Subcutaneous preadipocyte (primary cell): Measurements from ENCODE around the gene CCNB1. TPM values are rescaled to one million over a fixed set of nuclear protein-coding genes. Genes with fewer than 3 reads are reported as not detected.

ENCODE experiments used
- small RNA-seq: library from RNA; depleted of rRNA; stranded (forward); fragments of <200 nt; gene quantifications from one replicate; pipeline ENCODE3, GENCODE V24; 2012
- total RNA-seq: library from RNA; depleted of rRNA; stranded (reverse); fragments of >200 nt; gene quantifications from 2 replicates; pipeline ENCODE4 v1.2.3, GENCODE V29; 2012

Gene CCNB1
- total RNA-seq = 156 and 204 TPM in 2 replicates

GRCh38 chr5:69166686-69167492 is at the start of gene CCNB1:
CCNB1 (plus strand) TSS chr5:69167150; CDS start chr5:69167263, 113 bp downstream.

GRCh38 chr5:69189162-69190086 is 22.5 kb downstream of the CCNB1 start, which contains the start of gene CENPH:
CENPH (plus strand) TSS chr5:69189583; CDS start chr5:69189635, 52 bp downstream.

Small RNA genes lying within 50 kb of the gene (small RNA-seq; reads per million reads assigned to genes)
- not detected for gene SNORA50D

Other genes with a start within 250 kb of the CCNB1 start
- 41.9 and 66.1 TPM in 2 replicates for gene SLC30A5, start 73.1 kb upstream of the CCNB1 start, total RNA-seq
- 15.1 and 23.7 TPM in 2 replicates for gene CENPH, start 22.4 kb downstream of the CCNB1 start, total RNA-seq
- 40.8 and 46.1 TPM in 2 replicates for gene CDK7, start 67.7 kb downstream of the CCNB1 start, total RNA-seq
- 3.3 and 3.7 TPM in 2 replicates for gene CCDC125, start 165.7 kb downstream of the CCNB1 start, total RNA-seq
- gene AK6, start 202.4 kb downstream of the CCNB1 start, total RNA-seq = 25.7 and 32.8 TPM in 2 replicates
- gene TAF9, start 202.4 kb downstream of the CCNB1 start, total RNA-seq = 90.7 and 97.4 TPM in 2 replicates
- 15.8 and 16.8 TPM in 2 replicates for gene RAD17, start 202.7 kb downstream of the CCNB1 start, total RNA-seq
- gene MARVELD2, start 248.0 kb downstream of the CCNB1 start, total RNA-seq = under 0.01 and 2.0 TPM in 2 replicates